HG03460 (cell line): ENCODE measurements around the gene GPR31.
A peak's percentile ranks its signal among the peaks of the same experiment; 100 is the strongest.
"Not testable (repeated sequence)": the region's sequence is repeated elsewhere in the genome, so short reads cannot be mapped to it uniquely, and the experiment has no call there.

ENCODE experiments used
- ATAC-seq: cut with Tn5 transposase; IDR thresholded peaks from one replicate; pipeline ENCODE4 v1.9.1; 2021; ENCODE audit not compliant: unreplicated experiment

GPR31 gene

GRCh38 chr6:167157863-167158262 is at the start of gene GPR31:
GPR31 (minus strand) TSS chr6:167157980; CDS start chr6:167157831, 149 bp downstream.
- ATAC-seq: no peak

- no peak for ATAC-seq
Measured at GRCh38 chr6:167207527-167207926, 49.7 kb upstream of the GPR31 start.

- ATAC-seq: not testable (repeated sequence)
Measured at GRCh38 chr6:167205316-167205715, 47.5 kb upstream of the GPR31 start.

- ATAC-seq: not testable (repeated sequence)
Measured at GRCh38 chr6:167204059-167204348, 46.2 kb upstream of the GPR31 start.

- ATAC-seq: not testable (repeated sequence)
Measured at GRCh38 chr6:167203261-167204058, 45.7 kb upstream of the GPR31 start.

GRCh38 chr6:167202613-167203012 is 44.8 kb upstream of the GPR31 start:
- ATAC-seq: not testable (repeated sequence)

- no peak for ATAC-seq
Measured at GRCh38 chr6:167200806-167201205, 43.0 kb upstream of the GPR31 start.

- ATAC-seq: not testable (repeated sequence)
Measured at GRCh38 chr6:167195941-167196610, 38.3 kb upstream of the GPR31 start.

- not testable (repeated sequence) for ATAC-seq
Measured at GRCh38 chr6:167193515-167194125, 35.8 kb upstream of the GPR31 start.

- ATAC-seq: not testable (repeated sequence)
Measured at GRCh38 chr6:167191043-167191583, 33.3 kb upstream of the GPR31 start.

- ATAC-seq: not testable (repeated sequence)
Measured at GRCh38 chr6:167187275-167187674, 29.5 kb upstream of the GPR31 start.

GRCh38 chr6:167185101-167185500 is 27.3 kb upstream of the GPR31 start:
- ATAC-seq: not testable (repeated sequence)

GRCh38 chr6:167182913-167183314 is 25.1 kb upstream of the GPR31 start:
- peak; percentile 75 for ATAC-seq

- ATAC-seq: not testable (repeated sequence)
Measured at GRCh38 chr6:167181351-167181750, 23.6 kb upstream of the GPR31 start.

GRCh38 chr6:167180086-167180485 is 22.3 kb upstream of the GPR31 start:
- not testable (repeated sequence) for ATAC-seq

GRCh38 chr6:167178896-167179655 is 21.3 kb upstream of the GPR31 start:
- not testable (repeated sequence) for ATAC-seq

GRCh38 chr6:167177271-167177670 is 19.5 kb upstream of the GPR31 start:
- ATAC-seq: not testable (repeated sequence)

GRCh38 chr6:167172011-167172410 is 14.2 kb upstream of the GPR31 start:
- ATAC-seq: not testable (repeated sequence)

GRCh38 chr6:167171300-167171699 is 13.5 kb upstream of the GPR31 start:
- not testable (repeated sequence) for ATAC-seq

- not testable (repeated sequence) for ATAC-seq
Measured at GRCh38 chr6:167169867-167170266, 12.1 kb upstream of the GPR31 start.

- ATAC-seq: not testable (repeated sequence)
Measured at GRCh38 chr6:167168296-167168695, 10.5 kb upstream of the GPR31 start.
